H1 (cell line): ENCODE measurements around the gene FBXO7. TPM values are rescaled to one million over a fixed set of nuclear protein-coding genes. Genes with fewer than 3 reads are reported as not detected.

Experiments
- BACH1 ChIP-seq: IDR thresholded peaks from 2 replicates; pipeline ENCODE4 v1.6.1; 2012; ENCODE audit warnings: low read length, improper control_type of control experiment
- POU5F1 ChIP-seq: IDR thresholded peaks from 2 replicates; pipeline ENCODE4 v1.6.1; 2011; ENCODE audit warnings: low read depth, mild to moderate bottlenecking, low read length, moderate library complexity
- SIN3A ChIP-seq, 2 experiments: IDR thresholded peaks in 1 of 2; conservative IDR thresholded peaks in 1 of 2; 2 replicates each; pipeline ENCODE4 v1.6.1; 2011 to 2012; ENCODE audit warnings: low read length in 2 of 2, improper control_type of control experiment in 1 of 2, low read depth in 1 of 2, mild to moderate bottlenecking in 1 of 2
- TBP ChIP-seq: IDR thresholded peaks from 2 replicates; pipeline ENCODE4 v1.6.1; 2011; ENCODE audit warnings: low read depth, low read length, improper control_type of control experiment
- TCF12 ChIP-seq: IDR thresholded peaks from 2 replicates; pipeline ENCODE4 v1.6.1; 2011; ENCODE audit warnings: low read depth, mild to moderate bottlenecking, low read length
- polyA plus RNA-seq, 7 experiments: library from polyadenylated mRNA; depleted of rRNA in 3 of 7; stranded (reverse) in 5 of 7; unstranded in 2 of 7; fragments of >200 nt in 5 of 7; fragments of 200-250 nt in 2 of 7; gene quantifications; 1 replicate in 5 of 7; 2 replicates in 1 of 7; 4 replicates in 1 of 7; pipeline versions ENCODE4 v1.2.1 to v1.2.3, GENCODE V29; 2011 to 2013; ENCODE audit warnings: missing spikeins in 2 of 7, mixed read lengths in 2 of 7
- total RNA-seq: library from RNA; stranded (reverse); fragmentation: NEBNext Ultra II Directional; extraction: Animal tissue kit (Norgen Biotek cat#: 25700); gene quantifications from 2 replicates; pipeline ENCODE4 v1.2.1, GENCODE V29; 2021
- TF ChIP-seq, protein P1 (sequence below): IDR thresholded peaks from 2 replicates; pipeline ENCODE4 v1.6.1; 2012; ENCODE audit warnings: low read length, inconsistent platforms

Gene FBXO7
- total and polyA plus RNA-seq, 2 of the 8 experiments (the other 6 are each of a cell fraction or from before 2014, with no cell fraction given), result 62.7 to 76.1 TPM

DNA sequence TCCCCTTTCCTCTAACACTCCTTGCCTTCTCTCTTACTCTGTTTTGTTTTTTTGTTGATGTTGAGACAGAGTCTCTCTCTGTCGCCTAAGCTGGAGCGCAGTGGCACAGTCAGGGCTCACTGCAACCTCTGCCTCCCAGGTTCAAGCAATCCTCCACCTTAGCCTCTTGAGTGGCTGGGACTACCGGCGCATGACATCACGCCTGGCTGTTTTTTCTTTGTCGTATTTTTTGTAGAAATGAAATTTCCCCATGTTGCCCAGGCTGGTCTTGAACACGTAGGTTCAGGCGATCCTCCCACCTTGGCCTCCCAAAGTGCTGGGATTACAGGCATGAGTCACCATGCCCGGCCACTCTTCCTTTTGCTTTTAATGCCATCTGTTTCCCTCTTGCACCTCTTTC, 72.3 kb downstream of the FBXO7 start (continued):
- TF ChIP-seq, protein P1, sequence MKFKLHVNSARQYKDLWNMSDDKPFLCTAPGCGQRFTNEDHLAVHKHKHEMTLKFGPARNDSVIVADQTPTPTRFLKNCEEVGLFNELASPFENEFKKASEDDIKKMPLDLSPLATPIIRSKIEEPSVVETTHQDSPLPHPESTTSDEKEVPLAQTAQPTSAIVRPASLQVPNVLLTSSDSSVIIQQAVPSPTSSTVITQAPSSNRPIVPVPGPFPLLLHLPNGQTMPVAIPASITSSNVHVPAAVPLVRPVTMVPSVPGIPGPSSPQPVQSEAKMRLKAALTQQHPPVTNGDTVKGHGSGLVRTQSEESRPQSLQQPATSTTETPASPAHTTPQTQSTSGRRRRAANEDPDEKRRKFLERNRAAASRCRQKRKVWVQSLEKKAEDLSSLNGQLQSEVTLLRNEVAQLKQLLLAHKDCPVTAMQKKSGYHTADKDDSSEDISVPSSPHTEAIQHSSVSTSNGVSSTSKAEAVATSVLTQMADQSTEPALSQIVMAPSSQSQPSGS, result no peak
- TF ChIP-seq TBP, result no peak
- TF ChIP-seq SIN3A (conservative IDR thresholded peaks at IDR 0.05 in 1 of 2, IDR thresholded peaks at IDR 0.05 in 1 of 2; ENCODE audit: low read depth in 1 of 2, low read length in 2 of 2), result no peak
- TF ChIP-seq BACH1, result no peak
- TF ChIP-seq TCF12, result no peak
- TF ChIP-seq POU5F1, result no peak
